ENCODE measurements around the gene NCOR1.

GRCh38 chr17:16241906-16242399, 26.6 kb upstream of the NCOR1 start:
- no peak for TF ChIP-seq CTCF (IDR thresholded peaks at IDR 0.05; ENCODE audit: low read depth, low read length)
- TF ChIP-seq EZH2phosphoT487 (IDR thresholded peaks at IDR 0.05; ENCODE audit: low read depth) = no peak
